GM19328 (cell line): ENCODE measurements around the gene HIC1.

Experiments
- ATAC-seq: cut with Tn5 transposase; IDR thresholded peaks from one replicate; pipeline ENCODE4 v1.9.1; 2021; ENCODE audit warnings: mild to moderate bottlenecking, moderate library complexity; ENCODE audit not compliant: unreplicated experiment

HIC1 gene

GRCh38 chr17:2071455-2072281 lies 16.8 kb downstream of the HIC1 start:
- no peak for ATAC-seq

GRCh38 chr17:2074919-2075318 lies 20.0 kb downstream of the HIC1 start:
- no peak for ATAC-seq

GRCh38 chr17:2075336-2076086 lies 20.6 kb downstream of the HIC1 start:
- ATAC-seq: no peak

- no peak for ATAC-seq
Measured at GRCh38 chr17:2076087-2076984, 21.4 kb downstream of the HIC1 start.

GRCh38 chr17:2077040-2077439 lies 22.1 kb downstream of the HIC1 start:
- ATAC-seq: no peak

GRCh38 chr17:2081564-2081963 lies 26.7 kb downstream of the HIC1 start:
- ATAC-seq: no peak

GRCh38 chr17:2082003-2082781 lies 27.3 kb downstream of the HIC1 start:
- ATAC-seq: no peak

GRCh38 chr17:2083613-2084035 lies 28.7 kb downstream of the HIC1 start:
- ATAC-seq: peak; percentile 44

GRCh38 chr17:2084036-2084765 lies 29.3 kb downstream of the HIC1 start:
- ATAC-seq: no peak

- no peak for ATAC-seq
Measured at GRCh38 chr17:2084766-2085647, 30.1 kb downstream of the HIC1 start.

GRCh38 chr17:2085648-2085949 lies 30.7 kb downstream of the HIC1 start:
- no peak for ATAC-seq

GRCh38 chr17:2086306-2086705 lies 31.4 kb downstream of the HIC1 start:
- ATAC-seq: no peak

- no peak for ATAC-seq
Measured at GRCh38 chr17:2087597-2088211, 32.8 kb downstream of the HIC1 start.

- peak; percentile 18 for ATAC-seq
Measured at GRCh38 chr17:2089021-2089422, 34.1 kb downstream of the HIC1 start.

GRCh38 chr17:2090210-2090641 lies 35.3 kb downstream of the HIC1 start:
- no peak for ATAC-seq

GRCh38 chr17:2090804-2091534 lies 36.1 kb downstream of the HIC1 start:
- no peak for ATAC-seq

- ATAC-seq: no peak
Measured at GRCh38 chr17:2092253-2092652, 37.4 kb downstream of the HIC1 start.

- no peak for ATAC-seq
Measured at GRCh38 chr17:2093349-2093748, 38.4 kb downstream of the HIC1 start.
